ENCODE measurements around the gene THADA.

Gene THADA

DNA sequence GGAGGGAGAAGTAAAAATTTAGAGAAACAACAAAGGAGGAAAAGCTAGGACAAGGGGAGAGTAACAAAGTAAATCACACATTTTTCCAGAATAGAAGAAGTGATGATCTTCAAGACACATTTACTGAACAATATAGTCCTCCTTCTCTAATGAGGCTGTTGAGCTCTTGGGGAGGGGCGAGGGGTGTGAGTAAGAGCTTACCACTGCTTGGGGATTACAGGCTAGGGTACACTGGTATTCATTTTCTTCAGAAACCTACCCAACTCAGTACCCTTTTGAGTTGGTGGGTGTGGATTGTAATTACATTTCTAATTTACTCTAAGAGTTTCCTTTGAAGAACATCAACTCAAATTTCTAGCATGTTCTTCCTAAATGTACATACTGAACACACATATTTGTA is 211.7 kb downstream of the THADA start:
- no peak overlapping the region for H3K4me3 ChIP-seq (ENCODE audit: low read depth, low read length)
- TF ChIP-seq, protein P1, sequence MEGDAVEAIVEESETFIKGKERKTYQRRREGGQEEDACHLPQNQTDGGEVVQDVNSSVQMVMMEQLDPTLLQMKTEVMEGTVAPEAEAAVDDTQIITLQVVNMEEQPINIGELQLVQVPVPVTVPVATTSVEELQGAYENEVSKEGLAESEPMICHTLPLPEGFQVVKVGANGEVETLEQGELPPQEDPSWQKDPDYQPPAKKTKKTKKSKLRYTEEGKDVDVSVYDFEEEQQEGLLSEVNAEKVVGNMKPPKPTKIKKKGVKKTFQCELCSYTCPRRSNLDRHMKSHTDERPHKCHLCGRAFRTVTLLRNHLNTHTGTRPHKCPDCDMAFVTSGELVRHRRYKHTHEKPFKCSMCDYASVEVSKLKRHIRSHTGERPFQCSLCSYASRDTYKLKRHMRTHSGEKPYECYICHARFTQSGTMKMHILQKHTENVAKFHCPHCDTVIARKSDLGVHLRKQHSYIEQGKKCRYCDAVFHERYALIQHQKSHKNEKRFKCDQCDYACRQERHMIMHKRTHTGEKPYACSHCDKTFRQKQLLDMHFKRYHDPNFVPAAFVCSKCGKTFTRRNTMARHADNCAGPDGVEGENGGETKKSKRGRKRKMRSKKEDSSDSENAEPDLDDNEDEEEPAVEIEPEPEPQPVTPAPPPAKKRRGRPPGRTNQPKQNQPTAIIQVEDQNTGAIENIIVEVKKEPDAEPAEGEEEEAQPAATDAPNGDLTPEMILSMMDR (IDR thresholded peaks at IDR 0.05; ENCODE audit: insufficient read depth, low read depth, low read length, missing control alignments), result no peak
- no peak for DNase-seq (ENCODE audit: low read depth)

DNA sequence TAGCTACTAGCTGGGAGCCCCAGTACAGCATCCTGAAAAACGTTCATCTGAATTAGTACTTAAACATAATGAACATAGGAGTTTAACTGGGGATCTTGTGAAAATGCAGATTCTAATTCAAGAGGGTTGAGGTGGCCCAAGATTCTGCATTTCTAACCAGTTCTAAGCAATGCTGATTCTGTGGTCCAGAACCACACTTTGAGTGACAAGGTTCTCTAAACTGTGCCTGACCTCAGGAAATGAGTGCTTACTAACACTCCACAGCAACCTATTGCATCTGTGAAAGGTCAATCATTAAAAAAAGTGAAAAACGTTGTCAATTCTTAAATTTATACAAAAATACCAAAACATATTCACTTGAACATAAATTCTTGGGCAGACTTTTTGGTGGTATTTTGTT is 212.3 kb downstream of the THADA start:
- H3K4me3 ChIP-seq (ENCODE audit: low read depth, low read length), result no peak overlapping the region
- peak; percentile 50 for DNase-seq (ENCODE audit: low read depth)
- TF ChIP-seq, protein P1 (IDR thresholded peaks at IDR 0.05; ENCODE audit: insufficient read depth, low read depth, low read length, missing control alignments), result no peak

DNA sequence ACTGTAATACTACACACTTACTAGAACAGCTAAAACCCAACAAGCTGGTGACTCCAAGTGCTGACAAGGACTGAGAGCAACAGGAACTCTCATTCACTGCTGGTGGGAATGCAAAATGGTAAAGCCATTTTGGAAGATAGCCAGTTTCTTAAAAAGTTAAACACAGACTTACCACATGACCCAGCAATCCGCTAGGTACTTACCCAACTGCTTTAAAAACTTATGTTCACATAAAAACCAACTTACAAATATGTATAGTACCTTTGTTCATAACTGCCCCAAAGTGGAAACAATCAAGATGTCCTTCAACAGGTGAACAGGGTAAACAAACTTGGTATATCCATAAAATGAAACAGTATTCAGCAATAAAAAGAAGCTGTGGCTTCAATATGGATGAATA is 216.3 kb downstream of the THADA start:
- no peak for DNase-seq (ENCODE audit: low read depth)
- H3K4me3 ChIP-seq (ENCODE audit: low read depth, low read length), result no peak overlapping the region
- TF ChIP-seq, protein P1 (IDR thresholded peaks at IDR 0.05; ENCODE audit: insufficient read depth, low read depth, low read length, missing control alignments), result no peak

DNA sequence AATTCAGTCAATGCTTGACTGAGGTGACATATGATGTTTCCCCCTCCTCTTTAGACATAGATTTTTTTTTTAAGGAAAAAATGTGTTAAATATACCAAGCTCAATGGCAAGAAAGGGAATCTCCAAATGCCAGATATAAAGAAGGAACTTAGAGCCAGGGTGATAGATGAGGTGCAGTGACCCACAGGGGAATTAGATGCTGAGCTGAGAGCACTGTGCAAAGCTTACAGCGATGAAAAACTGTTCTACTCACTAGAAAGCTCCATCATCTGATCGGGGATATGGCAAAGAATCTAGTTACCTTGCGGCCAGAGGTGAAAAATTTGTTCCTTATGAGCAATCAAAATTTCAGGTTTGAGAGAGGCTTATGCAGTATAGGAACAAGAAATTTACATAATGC is 218.5 kb downstream of the THADA start:
- H3K4me3 ChIP-seq (ENCODE audit: low read depth, low read length), result no peak overlapping the region
- TF ChIP-seq, protein P1 (IDR thresholded peaks at IDR 0.05; ENCODE audit: insufficient read depth, low read depth, low read length, missing control alignments), result no peak
- no peak for DNase-seq (ENCODE audit: low read depth)

DNA sequence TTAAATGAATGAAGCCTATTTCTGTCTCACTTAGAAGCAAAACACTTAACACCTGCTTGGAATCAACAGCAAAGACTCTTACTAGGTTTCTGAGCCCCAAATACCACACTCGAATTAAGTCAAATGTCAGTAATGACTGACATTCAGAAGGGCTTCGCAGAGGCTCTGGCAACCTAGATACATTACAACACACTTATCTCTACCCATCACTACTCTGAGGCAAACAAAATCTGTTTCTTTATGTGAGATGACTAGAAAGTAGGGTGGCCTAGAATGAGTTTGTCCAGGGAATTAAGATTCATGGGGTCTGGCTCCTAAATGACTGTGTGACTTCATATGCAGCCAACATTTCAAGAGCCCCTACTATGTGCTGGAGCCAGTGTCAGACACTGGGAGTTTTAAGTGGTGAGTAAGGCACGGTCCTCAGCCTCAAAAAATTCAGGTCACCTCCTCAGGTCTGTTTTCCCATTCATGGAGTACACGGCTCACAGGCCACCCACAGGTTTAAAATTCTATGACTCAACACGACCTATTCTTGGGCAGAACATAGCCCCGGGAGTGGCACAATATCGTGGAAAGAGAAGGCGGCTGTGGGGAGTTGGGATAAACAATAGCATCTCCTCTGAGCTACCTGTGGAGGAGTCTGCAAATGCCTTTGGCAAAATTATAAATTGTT is 219.2 kb downstream of the THADA start:
- TF ChIP-seq, protein P1 (IDR thresholded peaks at IDR 0.05; ENCODE audit: insufficient read depth, low read depth, low read length, missing control alignments), result no peak
- H3K4me3 ChIP-seq (ENCODE audit: low read depth, low read length), result no peak overlapping the region
- DNase-seq (ENCODE audit: low read depth), result no peak

DNA sequence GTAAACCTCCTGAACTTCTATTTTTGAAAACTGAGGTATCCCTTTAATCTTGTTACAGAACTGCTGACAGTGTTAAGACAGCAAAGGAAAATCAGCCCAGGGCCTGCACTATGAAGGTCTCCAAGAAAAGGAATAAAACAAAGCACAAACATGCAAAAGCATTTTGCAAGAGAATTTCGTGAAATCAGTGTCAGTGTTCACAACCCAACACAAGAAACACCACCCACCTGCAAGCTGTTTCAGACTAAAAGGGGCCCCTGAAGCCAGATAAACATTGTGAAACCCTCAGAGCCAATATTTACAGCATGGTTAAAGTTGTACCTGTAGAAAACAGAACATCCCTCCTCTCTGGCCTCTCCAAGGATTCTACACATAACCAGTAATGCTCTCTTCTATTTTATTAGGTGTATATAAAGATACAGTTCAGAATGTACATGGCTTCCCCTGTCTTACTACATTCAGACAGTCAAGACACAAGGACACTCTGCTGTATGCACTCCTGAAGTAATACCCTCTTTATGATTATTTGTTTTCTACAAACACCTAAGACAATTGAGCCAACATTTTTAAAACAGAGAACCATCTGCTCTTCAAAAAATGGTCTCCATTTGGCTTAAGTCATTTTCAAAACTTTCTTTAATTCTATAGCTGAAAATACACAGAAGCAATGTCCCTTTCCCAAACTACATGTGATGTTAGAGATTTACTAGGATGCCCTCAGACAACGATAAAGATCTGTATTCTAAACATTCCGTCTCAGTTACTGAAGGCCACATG is 219.9 kb downstream of the THADA start:
- TF ChIP-seq, protein P1 (IDR thresholded peaks at IDR 0.05; ENCODE audit: insufficient read depth, low read depth, low read length, missing control alignments), result no peak

More for the DNA sequence above, 219.9 kb downstream of the THADA start:
- no peak overlapping the region for H3K4me3 ChIP-seq (ENCODE audit: low read depth, low read length)
- no peak for DNase-seq (ENCODE audit: low read depth)

Data from GM12865 (cell line).